B cell (primary cell): ENCODE measurements around the gene HTRA3. TPM values are rescaled to one million over a fixed set of nuclear protein-coding genes. Genes with fewer than 3 reads are reported as not detected.

Experiments used
- ATAC-seq: fragments of 200-7000 bp; cut with Tn5 transposase; one replicate; pipeline ENCODE4 v1.10.0; 2021; ENCODE audit warnings: low read depth, mild to moderate bottlenecking, moderate number of reproducible peaks, moderate library complexity
- CTCF ChIA-PET: fragments of 350-600 bp; sonication (Branson Sonifier 250); formaldehyde crosslinking; loops from one replicate; lab custom pipeline; 2021; ENCODE audit warnings: antibody characterized with exemption, inconsistent platforms; lab: Charles Lee
- POLR2A ChIA-PET: fragments of 350-600 bp; sonication (Branson Sonifier 250); formaldehyde crosslinking; loops from one replicate; lab custom pipeline; 2021; ENCODE audit warnings: antibody characterized with exemption; lab: Charles Lee
- DNase-seq: peaks from one replicate; pipeline ENCODE4 v3.0.0; 2013
- H2AFZ ChIP-seq: 2 replicates; pipeline ENCODE4 v1.6.1; 2012; ENCODE audit warnings: mild to moderate bottlenecking, low read depth, low read length; ENCODE audit not compliant: insufficient read depth, poor library complexity, severe bottlenecking
- H3K27ac ChIP-seq, 2 donors: 1 replicate in 1 of 2; 2 replicates in 1 of 2; pipeline ENCODE4 v1.5.1; 2012 to 2013; ENCODE audit warnings: low read length in 2 of 2, mild to moderate bottlenecking in 2 of 2, moderate library complexity in 1 of 2
- H3K27me3 ChIP-seq, 4 experiments: fragments of 200-600 bp in 1 of 4; sonication (generic) in 1 of 4; replicated peaks in 1 of 4; 1 replicate in 2 of 4; 2 replicates in 2 of 4; pipeline versions ENCODE4 v1.6.1 to v1.7.0; 2013 to 2016; ENCODE audit warnings: low read length in 3 of 4, mild to moderate bottlenecking in 2 of 4, mixed read lengths in 1 of 4, moderate library complexity in 1 of 4; ENCODE audit not compliant: insufficient read depth in 4 of 4, control insufficient read depth in 3 of 4; ENCODE audit errors: control extremely low read depth in 1 of 4
- H3K36me3 ChIP-seq, 2 experiments: replicated peaks in 1 of 2; 1 replicate in 1 of 2; 2 replicates in 1 of 2; pipeline versions ENCODE4 v1.6.1 to v1.7.1; 2013; ENCODE audit warnings: low read length in 1 of 2; ENCODE audit not compliant: insufficient read depth in 2 of 2, control insufficient read depth in 1 of 2; ENCODE audit errors: control extremely low read depth in 1 of 2, extremely low read depth in 1 of 2
- H3K4me1 ChIP-seq, 2 donors: fragments of 200-600 bp in 1 of 2; sonication (generic) in 1 of 2; 1 replicate in 1 of 2; 2 replicates in 1 of 2; pipeline versions ENCODE4 v1.5.1 to v1.6.1; 2013 to 2017; ENCODE audit warnings: low read length in 2 of 2; ENCODE audit not compliant: control insufficient read depth in 2 of 2, insufficient read depth in 2 of 2
- H3K4me2 ChIP-seq: replicated peaks from 2 replicates; pipeline ENCODE3; 2012; ENCODE audit warnings: mild to moderate bottlenecking, low read depth, low read length; ENCODE audit not compliant: poor library complexity, severe bottlenecking
- H3K4me3 ChIP-seq, 5 experiments: fragments of 200-600 bp in 1 of 5; sonication (generic) in 1 of 5; 1 replicate in 3 of 5; 2 replicates in 2 of 5; pipeline versions ENCODE4 v1.5.1 to v1.7.0; 2011 to 2016; ENCODE audit warnings: low read length in 4 of 5, mild to moderate bottlenecking in 4 of 5, low read depth in 2 of 5, control low read depth in 1 of 5, moderate library complexity in 1 of 5; ENCODE audit not compliant: insufficient read depth in 1 of 5; ENCODE audit errors: control extremely low read depth in 1 of 5, extremely low read depth in 1 of 5
- H3K79me2 ChIP-seq: fragments of 200-600 bp; sonication (generic); one replicate; pipeline ENCODE4 v1.6.0; 2016; ENCODE audit warnings: low read length; ENCODE audit not compliant: control insufficient read depth, insufficient read depth
- H3K9ac ChIP-seq: fragments of 200-600 bp; sonication (generic); 2 replicates; pipeline ENCODE4 v1.6.1; 2017; ENCODE audit warnings: mild to moderate bottlenecking, low read length, moderate library complexity
- H3K9me3 ChIP-seq, 3 donors: one replicate each; pipeline versions ENCODE4 v1.6.1 to v1.7.1; 2013; ENCODE audit warnings: low read length in 2 of 3; ENCODE audit not compliant: control insufficient read depth in 2 of 3, insufficient read depth in 1 of 3; ENCODE audit errors: control extremely low read depth in 1 of 3
- H4K20me1 ChIP-seq: 2 replicates; pipeline ENCODE4 v1.6.0; 2012; ENCODE audit warnings: mild to moderate bottlenecking, low read length; ENCODE audit not compliant: insufficient read depth, control insufficient read depth, poor library complexity, severe bottlenecking
- H3K27ac Mint-ChIP-seq: one replicate; pipeline ENCODE4 v1.8.0; 2021; ENCODE audit warnings: mixed read lengths
- H3K27me3 Mint-ChIP-seq: one replicate; pipeline ENCODE4 v1.8.0; 2021; ENCODE audit warnings: mixed read lengths
- H3K4me1 Mint-ChIP-seq: one replicate; pipeline ENCODE4 v1.8.0; 2021; ENCODE audit warnings: mixed read lengths
- H3K4me3 Mint-ChIP-seq: one replicate; pipeline ENCODE4 v1.8.0; 2021; ENCODE audit warnings: mixed read lengths
- H3K9me3 Mint-ChIP-seq: one replicate; pipeline ENCODE4 v1.8.0; 2022; ENCODE audit warnings: mixed read lengths; ENCODE audit not compliant: insufficient read depth
- EZH2 ChIP-seq: IDR thresholded peaks from 2 replicates; pipeline ENCODE4 v1.6.1; 2012; ENCODE audit warnings: borderline replicate concordance, low read depth, mild to moderate bottlenecking, moderate library complexity, low read length; ENCODE audit not compliant: insufficient read depth, poor library complexity, severe bottlenecking
- WGBS: methylation state at CpG from one replicate; pipeline ENCODE4 v1.1.5; 2013; ENCODE audit warnings: missing lambda C conversion rate; ENCODE audit not compliant: insufficient coverage; 5-methylcytosine and 5-hydroxymethylcytosine counted together
- intact Hi-C: fragments of 100-400 bp; cut with micrococcal nuclease; formaldehyde crosslinking; loops from one replicate; pipeline ENCODE4 v1.10.0; 2022
- polyA plus RNA-seq: library from polyadenylated mRNA; depleted of rRNA; stranded (reverse); fragments of >200 nt; gene quantifications from 2 replicates; pipeline ENCODE4 v1.2.3, GENCODE V29; 2012
- total RNA-seq, 2 donors: library from RNA; stranded (reverse); fragments of 120-200 nt in 1 of 2; gene quantifications; 1 replicate in 1 of 2; 2 replicates in 1 of 2; pipeline versions ENCODE4 v1.2.3 to v1.2.4, GENCODE V29; 2013 to 2022
- TF ChIP-seq, protein P1 (sequence below): fragments of 200-600 bp; IDR thresholded peaks from one replicate; pipeline ENCODE4 v1.8.0; 2022; ENCODE audit warnings: antibody characterized with exemption, mild to moderate bottlenecking

The HTRA3 gene
- total and polyA plus RNA-seq, 2 donors (not counting 1 experiment from before 2014, with no cell fraction given), result not detected

GRCh38 chr4:8258552-8259212, 10.9 kb upstream of the HTRA3 start:
- Histone ChIP-seq H3K4me2 (no peak overlapping the region), H3K27me3 (peaks cover 0 to 8% (median 0%) of the 10 kb centered on the region in 4 experiments), H3K79me2 (no peaks in the 10 kb centered on the region), H4K20me1 (no peaks in the 10 kb centered on the region), H3K9ac (no peak overlapping the region), H3K4me1 (no peaks in the 10 kb centered on the region), H2AFZ (no peak overlapping the region), H3K4me3 (no peak overlapping the region), H3K27ac (no peak overlapping the region), H3K36me3 (no peaks in the 10 kb centered on the region), H3K9me3 (peaks cover 0 to 3% (median 0%) of the 10 kb centered on the region in 3 donors)
- ChIA-PET CTCF (interaction anchor here (2.0 kb wide), 1 partner anchor 8 kb away, joined by 6 read pairs; no protein-coding TSS in a partner anchor), POLR2A (no interaction called here)
- TF ChIP-seq EZH2, result no peak
- TF ChIP-seq, protein P1, sequence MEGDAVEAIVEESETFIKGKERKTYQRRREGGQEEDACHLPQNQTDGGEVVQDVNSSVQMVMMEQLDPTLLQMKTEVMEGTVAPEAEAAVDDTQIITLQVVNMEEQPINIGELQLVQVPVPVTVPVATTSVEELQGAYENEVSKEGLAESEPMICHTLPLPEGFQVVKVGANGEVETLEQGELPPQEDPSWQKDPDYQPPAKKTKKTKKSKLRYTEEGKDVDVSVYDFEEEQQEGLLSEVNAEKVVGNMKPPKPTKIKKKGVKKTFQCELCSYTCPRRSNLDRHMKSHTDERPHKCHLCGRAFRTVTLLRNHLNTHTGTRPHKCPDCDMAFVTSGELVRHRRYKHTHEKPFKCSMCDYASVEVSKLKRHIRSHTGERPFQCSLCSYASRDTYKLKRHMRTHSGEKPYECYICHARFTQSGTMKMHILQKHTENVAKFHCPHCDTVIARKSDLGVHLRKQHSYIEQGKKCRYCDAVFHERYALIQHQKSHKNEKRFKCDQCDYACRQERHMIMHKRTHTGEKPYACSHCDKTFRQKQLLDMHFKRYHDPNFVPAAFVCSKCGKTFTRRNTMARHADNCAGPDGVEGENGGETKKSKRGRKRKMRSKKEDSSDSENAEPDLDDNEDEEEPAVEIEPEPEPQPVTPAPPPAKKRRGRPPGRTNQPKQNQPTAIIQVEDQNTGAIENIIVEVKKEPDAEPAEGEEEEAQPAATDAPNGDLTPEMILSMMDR, result no peak
- ATAC-seq (no peak), DNase-seq (no peak)
- H3K4me3 Mint-ChIP-seq, result no peak overlapping the region
- H3K27me3 Mint-ChIP-seq, result peaks cover 11% of the 10 kb centered on the region
- 35% methylated on average over 10 of the region's 13 CpGs for WGBS
- H3K4me1 Mint-ChIP-seq, result no peaks in the 10 kb centered on the region
- no peak overlapping the region for H3K27ac Mint-ChIP-seq
- no peaks in the 10 kb centered on the region for H3K9me3 Mint-ChIP-seq
- intact Hi-C loops, result no loop called here

- no peak overlapping the region for H2AFZ ChIP-seq
- Mint-ChIP-seq H3K27ac (no peak overlapping the region), H3K4me1 (no peaks in the 10 kb centered on the region), H3K27me3 (peaks cover 18% of the 10 kb centered on the region), H3K4me3 (no peak overlapping the region), H3K9me3 (no peaks in the 10 kb centered on the region)
- H3K4me2 ChIP-seq, result no peak overlapping the region
- no peaks in the 10 kb centered on the region for H3K79me2 ChIP-seq
- DNase-seq (no peak), ATAC-seq (no peak)
- H3K4me1 ChIP-seq, result no peaks in the 10 kb centered on the region
- WGBS, result 85% methylated on average over 8 of the region's 11 CpGs
- TF ChIP-seq EZH2, result no peak
- TF ChIP-seq, protein P1, result no peak
- H3K9me3 ChIP-seq, result no peaks in the 10 kb centered on the region
- no peak overlapping the region for H3K4me3 ChIP-seq
- no peak overlapping the region for H3K27ac ChIP-seq
- H3K27me3 ChIP-seq, result peaks cover 0 to 8% (median 0%) of the 10 kb centered on the region in 4 experiments
- intact Hi-C loops, result no loop called here
- ChIA-PET POLR2A (no interaction called here), CTCF (no interaction called here)
- no peaks in the 10 kb centered on the region for H3K36me3 ChIP-seq
- no peaks in the 10 kb centered on the region for H4K20me1 ChIP-seq
- H3K9ac ChIP-seq, result no peak overlapping the region
Measured at GRCh38 chr4:8259743-8260430, 9.7 kb upstream of the HTRA3 start.
